GM18511 (cell line): ENCODE measurements around the gene RCAN1.
A peak's percentile ranks its signal among the peaks of the same experiment; 100 is the strongest.
"Not testable (repeated sequence)": the region's sequence is repeated elsewhere in the genome, so short reads cannot be mapped to it uniquely, and the experiment has no call there.

ENCODE experiments used
- ATAC-seq: cut with Tn5 transposase; IDR thresholded peaks from one replicate; pipeline ENCODE4 v1.9.1; 2021; ENCODE audit warnings: mild to moderate bottlenecking, moderate library complexity; ENCODE audit not compliant: unreplicated experiment

The RCAN1 gene

GRCh38 chr21:34520281-34520680 is 94.6 kb downstream of the RCAN1 start:
- no peak for ATAC-seq

GRCh38 chr21:34519694-34520093 is 95.2 kb downstream of the RCAN1 start:
- ATAC-seq = no peak

DNA sequence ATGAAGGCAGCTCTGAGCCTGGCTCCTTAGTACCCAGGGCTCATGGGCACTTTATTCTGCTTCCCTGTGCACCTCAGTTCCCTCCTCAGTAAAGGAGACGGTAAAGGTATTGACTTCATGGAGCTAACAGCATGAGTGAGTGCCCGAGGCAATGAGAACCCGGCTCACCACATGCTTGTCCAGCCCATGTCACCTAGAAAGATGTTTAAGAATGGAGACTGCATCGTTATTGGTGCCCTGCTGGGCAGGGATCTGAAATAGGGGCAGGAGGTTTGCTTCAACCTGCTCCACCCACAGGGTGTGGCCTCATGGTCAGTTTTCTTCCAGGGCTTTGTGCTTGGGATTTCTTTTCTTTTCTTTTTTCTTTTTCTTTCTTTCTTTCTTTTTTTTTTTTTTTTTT is 95.9 kb downstream of the RCAN1 start:
- ATAC-seq = no peak

GRCh38 chr21:34518301-34518700 is 96.6 kb downstream of the RCAN1 start:
- no peak for ATAC-seq

GRCh38 chr21:34517491-34518245 is 97.2 kb downstream of the RCAN1 start:
- no peak for ATAC-seq

DNA sequence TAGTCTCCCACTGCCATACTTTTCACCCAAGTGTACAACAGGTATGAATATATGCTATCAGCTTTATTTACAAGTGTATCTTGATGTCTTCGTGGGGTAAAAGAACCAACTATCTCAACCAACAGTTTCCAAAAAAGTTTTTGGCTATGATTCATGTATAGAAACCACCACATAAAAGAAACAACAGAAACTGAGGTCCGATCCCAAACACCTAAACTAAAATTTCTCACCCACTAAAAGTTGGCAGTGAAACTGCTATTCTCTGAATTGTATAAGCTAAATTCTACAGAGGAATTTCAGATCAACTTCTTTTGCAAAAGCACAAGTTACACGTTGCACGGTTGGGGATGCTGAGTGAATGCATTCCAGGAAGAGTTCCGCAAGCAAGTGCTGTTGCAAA is 97.9 kb downstream of the RCAN1 start:
- no peak for ATAC-seq

- no peak for ATAC-seq
Measured at GRCh38 chr21:34514576-34515115, 100.3 kb downstream of the RCAN1 start.

DNA sequence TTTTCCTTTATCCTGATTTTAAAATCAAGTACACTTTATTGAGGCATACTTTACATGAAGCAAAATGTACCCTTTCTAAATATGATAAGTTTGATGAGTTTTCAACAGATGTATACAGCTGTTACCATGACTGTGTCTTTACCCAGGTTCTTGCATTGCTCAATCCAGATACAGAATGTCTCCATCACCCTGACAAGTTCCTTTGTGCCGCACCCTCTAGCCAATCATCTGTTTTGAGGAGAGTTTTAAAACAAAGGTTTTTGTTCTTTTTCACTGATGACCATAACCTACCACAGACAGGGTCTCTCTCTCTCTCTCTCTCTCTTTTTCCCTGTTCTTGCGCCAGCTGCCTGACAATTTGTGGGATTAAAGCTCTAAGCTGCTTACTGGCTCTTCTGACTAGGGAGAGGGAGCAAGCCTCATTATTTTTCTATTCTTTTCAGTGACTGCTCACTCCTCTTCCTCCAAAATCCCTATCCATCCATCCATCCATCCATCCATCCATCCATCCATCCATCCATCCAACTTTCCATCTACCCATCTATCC is 101.7 kb downstream of the RCAN1 start:
- no peak for ATAC-seq

GRCh38 chr21:34511787-34512455 is 103.0 kb downstream of the RCAN1 start, which contains the start of gene KCNE1:
KCNE1 (minus strand) TSS chr21:34512210; CDS start chr21:34449634, 62,576 bp downstream.
- ATAC-seq = no peak

GRCh38 chr21:34511181-34511580 is 103.7 kb downstream of the RCAN1 start:
- ATAC-seq = no peak

DNA sequence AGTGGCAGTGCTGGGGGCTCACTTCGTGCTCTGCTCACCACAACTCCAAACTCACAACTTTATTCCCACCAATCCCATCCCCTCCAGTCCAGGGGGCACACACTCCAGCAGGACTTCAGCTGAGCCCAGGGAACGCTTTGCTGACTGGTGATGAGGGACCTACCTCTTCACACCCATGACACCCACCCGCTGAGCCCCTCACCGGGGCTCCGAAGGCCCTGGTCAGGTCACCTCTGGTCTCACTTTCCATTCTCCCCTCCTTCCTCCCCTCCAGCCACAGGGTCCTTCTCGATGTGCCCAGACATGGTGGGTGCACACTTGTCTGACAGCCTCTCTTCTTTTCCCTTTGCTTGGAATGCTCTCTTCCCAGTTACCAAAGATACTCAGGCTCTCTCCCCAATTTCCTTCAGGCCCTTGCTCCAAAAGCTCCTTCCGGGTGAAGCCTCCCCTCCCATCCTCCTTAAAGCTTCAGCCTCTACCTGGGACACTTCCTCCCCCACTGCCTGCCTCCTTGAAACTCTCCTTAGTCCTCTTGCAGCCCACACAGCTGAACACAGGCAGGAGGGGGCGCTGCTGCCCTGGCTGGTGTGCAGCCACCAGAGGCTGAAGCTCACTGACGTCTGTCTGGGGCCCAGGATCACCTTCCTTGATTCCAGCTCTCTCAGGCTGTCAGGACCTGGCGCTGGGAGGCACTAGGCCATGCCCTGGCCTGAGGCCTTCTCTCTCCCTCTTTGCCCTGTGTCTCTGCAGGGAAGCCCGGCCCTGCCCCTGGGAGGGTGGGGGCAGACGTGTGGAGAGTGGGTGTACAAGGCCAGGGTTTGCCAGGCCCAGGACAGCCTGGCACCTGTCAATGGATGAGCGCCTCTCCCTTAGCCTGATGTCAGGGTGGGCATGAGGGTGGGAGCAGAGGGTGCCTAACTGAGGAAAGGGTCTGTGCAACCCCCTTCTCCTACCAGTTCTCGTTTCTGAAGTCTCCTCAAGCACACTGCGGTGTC is 104.5 kb downstream of the RCAN1 start:
- ATAC-seq = peak; percentile 67

DNA sequence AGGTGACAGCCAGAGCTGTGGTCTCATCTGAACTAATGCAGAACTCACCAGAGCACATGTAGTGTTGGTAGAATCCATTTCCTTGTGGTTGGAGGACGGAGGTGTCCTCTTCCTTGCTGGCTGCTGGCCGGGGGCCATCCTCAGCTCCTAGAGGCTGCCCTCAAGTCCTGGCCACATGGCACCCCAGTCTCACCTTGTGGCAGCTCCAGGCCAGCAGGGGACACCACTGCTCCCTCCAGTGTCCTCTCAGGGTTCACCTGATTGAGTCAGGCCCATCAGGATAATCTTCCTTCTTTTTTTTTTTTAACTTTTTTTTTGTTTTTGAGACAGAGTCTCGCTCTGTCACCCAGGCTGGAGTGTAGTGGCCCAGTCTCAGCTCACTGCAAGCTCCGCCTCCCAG is 105.8 kb downstream of the RCAN1 start:
- no peak for ATAC-seq

- no peak for ATAC-seq
Measured at GRCh38 chr21:34504595-34504994, 110.3 kb downstream of the RCAN1 start.

- ATAC-seq = no peak
Measured at GRCh38 chr21:34502480-34503106, 112.3 kb downstream of the RCAN1 start.

DNA sequence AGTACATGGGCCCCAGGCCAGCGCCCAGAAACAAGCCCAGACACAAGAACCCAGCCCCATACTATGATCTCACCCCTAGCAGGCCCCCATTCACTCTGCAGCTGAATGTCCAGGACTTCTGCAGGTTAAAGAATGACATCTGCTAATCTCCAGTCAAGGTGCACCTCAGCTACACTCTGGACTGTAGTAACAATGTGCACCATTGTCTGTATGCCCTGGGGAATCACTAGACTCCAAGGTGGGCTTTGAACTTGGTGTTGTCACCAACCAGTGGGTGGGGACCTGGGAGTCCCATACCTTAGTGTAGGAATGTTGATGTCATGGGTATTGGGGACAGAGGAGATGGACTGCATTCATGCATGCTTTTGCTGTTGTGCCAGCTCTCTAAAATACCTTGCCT is 113.2 kb downstream of the RCAN1 start:
- no peak for ATAC-seq

- ATAC-seq = no peak
Measured at GRCh38 chr21:34500191-34500590, 114.7 kb downstream of the RCAN1 start.

DNA sequence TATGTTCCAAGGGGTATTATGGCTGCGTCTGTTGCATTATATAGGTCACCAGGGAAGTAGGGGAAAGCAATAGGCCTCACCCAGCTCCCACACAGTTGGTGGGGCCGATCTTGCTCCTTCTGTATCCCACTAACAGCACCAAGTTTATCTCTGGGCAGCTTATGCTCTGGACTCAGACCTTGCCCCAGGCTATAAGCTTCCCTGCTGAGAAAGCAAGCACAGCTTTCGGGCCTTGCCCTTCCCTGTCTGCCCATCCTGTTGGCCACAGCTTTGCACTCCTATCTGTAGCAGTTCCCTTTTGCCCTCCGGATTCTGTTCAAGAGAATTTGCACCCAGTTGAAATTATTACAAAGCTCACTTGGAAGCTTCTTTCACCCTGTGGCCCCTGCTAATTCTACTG is 115.8 kb downstream of the RCAN1 start:
- no peak for ATAC-seq

- ATAC-seq = no peak
Measured at GRCh38 chr21:34498623-34499022, 116.3 kb downstream of the RCAN1 start.

- not testable (repeated sequence) for ATAC-seq
Measured at GRCh38 chr21:34483854-34484253, 131.1 kb downstream of the RCAN1 start.

- ATAC-seq = not testable (repeated sequence)
Measured at GRCh38 chr21:34483435-34483834, 131.5 kb downstream of the RCAN1 start.
